Measurements from ENCODE around the gene EVI2A. TPM values are rescaled to one million over a fixed set of nuclear protein-coding genes. Genes with fewer than 3 reads are reported as not detected.

The EVI2A gene
- total and polyA plus RNA-seq, 9 of the 15 experiments (the other 6 are each of a cell fraction or from before 2014, with no cell fraction given): 0.06 to 0.37 (median 0.15) TPM; not detected in 3

DNA sequence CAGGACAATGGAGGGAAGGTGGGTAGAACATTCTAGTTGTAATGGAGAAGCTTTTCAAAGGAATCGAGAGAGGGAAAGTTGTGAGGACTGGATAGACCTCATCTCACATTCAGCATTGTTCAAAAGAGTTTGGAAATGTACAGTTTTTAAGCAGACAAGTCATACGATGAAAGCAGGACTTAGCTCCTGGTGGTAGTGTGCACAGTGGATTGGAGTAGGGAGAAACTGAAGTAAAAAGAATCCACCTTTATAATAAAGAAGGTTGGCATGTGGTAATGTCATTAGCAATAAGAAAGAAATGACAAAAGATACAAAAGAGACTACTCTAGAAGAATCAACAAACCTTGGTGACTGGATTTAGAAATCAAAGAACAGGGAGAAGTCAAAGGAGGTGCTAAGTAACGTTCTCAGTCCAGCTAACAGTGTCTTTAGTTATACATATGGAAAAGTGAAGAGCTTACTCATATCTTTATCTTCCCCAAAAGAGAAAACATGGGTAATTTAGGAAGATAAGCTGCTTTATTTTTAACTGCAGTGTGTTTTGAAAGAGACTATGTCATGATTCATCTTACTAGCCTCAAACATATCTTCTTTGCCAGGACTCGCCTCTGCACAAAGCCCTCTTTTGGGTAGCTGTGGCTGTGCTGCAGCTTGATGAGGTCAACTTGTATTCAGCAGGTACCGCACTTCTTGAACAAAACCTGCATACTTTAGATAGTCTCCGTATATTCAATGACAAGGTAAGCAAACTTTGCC is 18.7 kb upstream of the EVI2A start (continued):
- no peak for TF ChIP-seq ZNF3 (CRISPR knock-in tag; IDR thresholded peaks at IDR 0.05)
- TF ChIP-seq SNRNP70 (optimal IDR thresholded peaks at IDR 0.05; ENCODE audit: low read depth, low read length): no peak
- peak; percentile 84 for TF ChIP-seq EP300 (IDR thresholded peaks at IDR 0.05; ENCODE audit: low read length)
- peak; percentile 92 to 93 for TF ChIP-seq KDM1A (IDR thresholded peaks at IDR 0.05)
- no peak for TF ChIP-seq ZNF764 (CRISPR knock-in tag; IDR thresholded peaks at IDR 0.05; ENCODE audit: low read depth)
- TF ChIP-seq, protein P1, sequence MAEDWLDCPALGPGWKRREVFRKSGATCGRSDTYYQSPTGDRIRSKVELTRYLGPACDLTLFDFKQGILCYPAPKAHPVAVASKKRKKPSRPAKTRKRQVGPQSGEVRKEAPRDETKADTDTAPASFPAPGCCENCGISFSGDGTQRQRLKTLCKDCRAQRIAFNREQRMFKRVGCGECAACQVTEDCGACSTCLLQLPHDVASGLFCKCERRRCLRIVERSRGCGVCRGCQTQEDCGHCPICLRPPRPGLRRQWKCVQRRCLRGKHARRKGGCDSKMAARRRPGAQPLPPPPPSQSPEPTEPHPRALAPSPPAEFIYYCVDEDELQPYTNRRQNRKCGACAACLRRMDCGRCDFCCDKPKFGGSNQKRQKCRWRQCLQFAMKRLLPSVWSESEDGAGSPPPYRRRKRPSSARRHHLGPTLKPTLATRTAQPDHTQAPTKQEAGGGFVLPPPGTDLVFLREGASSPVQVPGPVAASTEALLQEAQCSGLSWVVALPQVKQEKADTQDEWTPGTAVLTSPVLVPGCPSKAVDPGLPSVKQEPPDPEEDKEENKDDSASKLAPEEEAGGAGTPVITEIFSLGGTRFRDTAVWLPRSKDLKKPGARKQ (CRISPR knock-in tag; IDR thresholded peaks at IDR 0.05): no peak
- TF ChIP-seq WHSC1 (IDR thresholded peaks at IDR 0.05; ENCODE audit: low read length): no peak
- TF ChIP-seq, protein P2, sequence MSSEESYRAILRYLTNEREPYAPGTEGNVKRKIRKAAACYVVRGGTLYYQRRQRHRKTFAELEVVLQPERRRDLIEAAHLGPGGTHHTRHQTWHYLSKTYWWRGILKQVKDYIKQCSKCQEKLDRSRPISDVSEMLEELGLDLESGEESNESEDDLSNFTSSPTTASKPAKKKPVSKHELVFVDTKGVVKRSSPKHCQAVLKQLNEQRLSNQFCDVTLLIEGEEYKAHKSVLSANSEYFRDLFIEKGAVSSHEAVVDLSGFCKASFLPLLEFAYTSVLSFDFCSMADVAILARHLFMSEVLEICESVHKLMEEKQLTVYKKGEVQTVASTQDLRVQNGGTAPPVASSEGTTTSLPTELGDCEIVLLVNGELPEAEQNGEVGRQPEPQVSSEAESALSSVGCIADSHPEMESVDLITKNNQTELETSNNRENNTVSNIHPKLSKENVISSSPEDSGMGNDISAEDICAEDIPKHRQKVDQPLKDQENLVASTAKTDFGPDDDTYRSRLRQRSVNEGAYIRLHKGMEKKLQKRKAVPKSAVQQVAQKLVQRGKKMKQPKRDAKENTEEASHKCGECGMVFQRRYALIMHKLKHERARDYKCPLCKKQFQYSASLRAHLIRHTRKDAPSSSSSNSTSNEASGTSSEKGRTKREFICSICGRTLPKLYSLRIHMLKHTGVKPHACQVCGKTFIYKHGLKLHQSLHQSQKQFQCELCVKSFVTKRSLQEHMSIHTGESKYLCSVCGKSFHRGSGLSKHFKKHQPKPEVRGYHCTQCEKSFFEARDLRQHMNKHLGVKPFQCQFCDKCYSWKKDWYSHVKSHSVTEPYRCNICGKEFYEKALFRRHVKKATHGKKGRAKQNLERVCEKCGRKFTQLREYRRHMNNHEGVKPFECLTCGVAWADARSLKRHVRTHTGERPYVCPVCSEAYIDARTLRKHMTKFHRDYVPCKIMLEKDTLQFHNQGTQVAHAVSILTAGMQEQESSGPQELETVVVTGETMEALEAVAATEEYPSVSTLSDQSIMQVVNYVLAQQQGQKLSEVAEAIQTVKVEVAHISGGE (CRISPR knock-in tag; IDR thresholded peaks at IDR 0.05): 0 out of 6 replicates have a peak, but pooled peaks of 1 of the 3 experiments have one; percentile 54
- no peak for TF ChIP-seq NUFIP1 (IDR thresholded peaks at IDR 0.05; ENCODE audit: partially characterized antibody)
- TF ChIP-seq, protein P3, sequence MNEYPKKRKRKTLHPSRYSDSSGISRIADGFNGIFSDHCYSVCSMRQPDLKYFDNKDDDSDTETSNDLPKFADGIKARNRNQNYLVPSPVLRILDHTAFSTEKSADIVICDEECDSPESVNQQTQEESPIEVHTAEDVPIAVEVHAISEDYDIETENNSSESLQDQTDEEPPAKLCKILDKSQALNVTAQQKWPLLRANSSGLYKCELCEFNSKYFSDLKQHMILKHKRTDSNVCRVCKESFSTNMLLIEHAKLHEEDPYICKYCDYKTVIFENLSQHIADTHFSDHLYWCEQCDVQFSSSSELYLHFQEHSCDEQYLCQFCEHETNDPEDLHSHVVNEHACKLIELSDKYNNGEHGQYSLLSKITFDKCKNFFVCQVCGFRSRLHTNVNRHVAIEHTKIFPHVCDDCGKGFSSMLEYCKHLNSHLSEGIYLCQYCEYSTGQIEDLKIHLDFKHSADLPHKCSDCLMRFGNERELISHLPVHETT (CRISPR knock-in tag; conservative IDR thresholded peaks at IDR 0.05 in 1 of 2, IDR thresholded peaks at IDR 0.05 in 1 of 2): peak in 1 of 2 experiments; percentile 51; a peak in 1 of 4 replicates
- TF ChIP-seq, protein P4, sequence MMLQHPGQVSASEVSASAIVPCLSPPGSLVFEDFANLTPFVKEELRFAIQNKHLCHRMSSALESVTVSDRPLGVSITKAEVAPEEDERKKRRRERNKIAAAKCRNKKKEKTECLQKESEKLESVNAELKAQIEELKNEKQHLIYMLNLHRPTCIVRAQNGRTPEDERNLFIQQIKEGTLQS (IDR thresholded peaks at IDR 0.05): peak; percentile 82
- TF ChIP-seq, protein P4 (CRISPR knock-in tag; conservative IDR thresholded peaks at IDR 0.05): no peak
- TF ChIP-seq SMAD1 (IDR thresholded peaks at IDR 0.05; ENCODE audit: low read depth, low read length, partially characterized antibody): no peak
- TF ChIP-seq, protein P5, sequence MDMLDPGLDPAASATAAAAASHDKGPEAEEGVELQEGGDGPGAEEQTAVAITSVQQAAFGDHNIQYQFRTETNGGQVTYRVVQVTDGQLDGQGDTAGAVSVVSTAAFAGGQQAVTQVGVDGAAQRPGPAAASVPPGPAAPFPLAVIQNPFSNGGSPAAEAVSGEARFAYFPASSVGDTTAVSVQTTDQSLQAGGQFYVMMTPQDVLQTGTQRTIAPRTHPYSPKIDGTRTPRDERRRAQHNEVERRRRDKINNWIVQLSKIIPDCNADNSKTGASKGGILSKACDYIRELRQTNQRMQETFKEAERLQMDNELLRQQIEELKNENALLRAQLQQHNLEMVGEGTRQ (CRISPR knock-in tag; IDR thresholded peaks at IDR 0.05): no peak
- TF ChIP-seq MAFG (tag; conservative IDR thresholded peaks at IDR 0.05): peak; percentile 53
- peak; percentile 86; the same call in 1 of the 2 replicates for TF ChIP-seq HDAC2 (IDR thresholded peaks at IDR 0.05)
- TF ChIP-seq BACH1 (tag; IDR thresholded peaks at IDR 0.05): peak; percentile 67; the same call in 1 of the 2 replicates
- TF ChIP-seq MAFK (IDR thresholded peaks at IDR 0.05; ENCODE audit: low read length): peak; percentile 27; the same call in 1 of the 2 replicates
- peak; percentile 53; the same call in 1 of the 2 replicates for TF ChIP-seq MECOM (CRISPR knock-in tag; IDR thresholded peaks at IDR 0.05)
